H1 (cell line): Measurements from ENCODE around the gene PARP16. TPM values are rescaled to one million over a fixed set of nuclear protein-coding genes. Genes with fewer than 3 reads are reported as not detected.

Experiments
- CHD7 ChIP-seq: fragments of 300-600 bp; sonication (generic); IDR thresholded peaks from 2 replicates; pipeline ENCODE4 v1.7.1; 2012; ENCODE audit warnings: low read length, moderate library complexity, mild to moderate bottlenecking, inconsistent platforms; ENCODE audit not compliant: insufficient replicate concordance
- EGR1 ChIP-seq: IDR thresholded peaks from 2 replicates; pipeline ENCODE4 v1.6.1; 2011; ENCODE audit warnings: low read depth, low read length, borderline replicate concordance
- POU5F1 ChIP-seq: IDR thresholded peaks from 2 replicates; pipeline ENCODE4 v1.6.1; 2011; ENCODE audit warnings: low read depth, mild to moderate bottlenecking, low read length, moderate library complexity
- polyA plus RNA-seq, 7 experiments: library from polyadenylated mRNA; depleted of rRNA in 3 of 7; stranded (reverse) in 5 of 7; unstranded in 2 of 7; fragments of >200 nt in 5 of 7; fragments of 200-250 nt in 2 of 7; gene quantifications; 1 replicate in 5 of 7; 2 replicates in 1 of 7; 4 replicates in 1 of 7; pipeline versions ENCODE4 v1.2.1 to v1.2.3, GENCODE V29; 2011 to 2013; ENCODE audit warnings: missing spikeins in 2 of 7, mixed read lengths in 2 of 7
- total RNA-seq: library from RNA; stranded (reverse); fragmentation: NEBNext Ultra II Directional; extraction: Animal tissue kit (Norgen Biotek cat#: 25700); gene quantifications from 2 replicates; pipeline ENCODE4 v1.2.1, GENCODE V29; 2021

PARP16 gene
- total and polyA plus RNA-seq, 2 of the 8 experiments (the other 6 are each of a cell fraction or from before 2014, with no cell fraction given), result 3.7 to 5.0 TPM

GRCh38 chr15:65246939-65247338 lies 39.7 kb downstream of the PARP16 start (continued):
- TF ChIP-seq CHD7, result no peak
- no peak for TF ChIP-seq POU5F1
- TF ChIP-seq EGR1, result no peak
